ENCODE measurements around the gene MRPL50.
"Not testable (repeated sequence)": the region's sequence is repeated elsewhere in the genome, so short reads cannot be mapped to it uniquely, and the experiment has no call there.

MRPL50 gene

GRCh38 chr9:101399643-101399970, 1.2 kb upstream of the MRPL50 start:
- H3K36me3 Mint-ChIP-seq (ENCODE audit: low read depth) = peaks cover 85% of the 10 kb centered on the region
- peaks cover 40% of the 10 kb centered on the region for H3K9me3 Mint-ChIP-seq
- H3K4me3 Mint-ChIP-seq = peak overlapping the region; percentile 100
- H3K27ac Mint-ChIP-seq = peak overlapping the region; percentile 100
- no peaks in the 10 kb centered on the region for H3K27me3 Mint-ChIP-seq
- peaks cover 70% of the 10 kb centered on the region for H3K4me1 Mint-ChIP-seq (ENCODE audit: low read depth)

DNA sequence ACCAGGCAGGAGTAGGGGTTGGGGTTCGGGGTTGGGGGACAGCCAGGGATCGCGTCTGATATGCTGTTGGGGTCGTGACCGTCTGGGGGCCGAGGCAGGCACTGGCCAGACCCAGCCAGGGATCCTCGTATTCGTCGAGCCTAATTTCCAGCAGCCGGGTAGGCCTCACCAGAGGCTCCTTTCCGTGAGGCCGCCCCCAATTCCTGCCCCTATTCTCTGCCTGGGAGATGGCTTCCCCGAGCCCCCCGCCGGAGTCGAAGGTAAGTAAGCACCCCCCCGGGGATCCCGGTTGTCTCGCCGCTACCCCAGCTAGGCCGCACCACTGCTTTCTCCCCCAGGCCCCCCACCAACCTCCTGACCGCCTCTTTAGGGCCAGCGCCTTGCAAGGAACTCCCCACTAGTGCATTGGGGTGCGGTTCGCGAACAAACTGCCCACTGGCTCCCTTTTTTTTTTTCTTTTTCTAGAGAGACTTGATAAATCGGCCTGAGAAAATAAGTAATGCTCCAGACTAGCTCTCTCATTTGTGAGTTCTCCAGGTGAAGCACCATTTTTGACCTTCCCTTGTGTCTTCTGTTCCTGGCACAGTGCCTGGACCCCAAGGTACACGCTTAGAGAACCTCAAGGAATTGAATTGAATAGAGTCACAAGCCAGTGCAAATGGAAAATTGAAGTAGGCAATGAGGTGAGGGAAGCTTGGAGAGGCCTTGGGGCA, 668 bp upstream of the MRPL50 start:
- H3K9me3 Mint-ChIP-seq = peaks cover 41% of the 10 kb centered on the region
- H3K4me1 Mint-ChIP-seq (ENCODE audit: low read depth) = peaks cover 76% of the 10 kb centered on the region
- H3K27me3 Mint-ChIP-seq = no peaks in the 10 kb centered on the region
- peak overlapping the region; percentile 100 for H3K4me3 Mint-ChIP-seq
- H3K36me3 Mint-ChIP-seq (ENCODE audit: low read depth) = peaks cover 85% of the 10 kb centered on the region
- H3K27ac Mint-ChIP-seq = peak overlapping the region; percentile 100

GRCh38 chr9:101397746-101398067, 711 bp downstream of the MRPL50 start:
- H3K36me3 Mint-ChIP-seq (ENCODE audit: low read depth) = peaks cover 85% of the 10 kb centered on the region
- no peaks in the 10 kb centered on the region for H3K27me3 Mint-ChIP-seq
- peaks cover 82% of the 10 kb centered on the region for H3K4me1 Mint-ChIP-seq (ENCODE audit: low read depth)
- H3K4me3 Mint-ChIP-seq = peak overlapping the region; percentile 100
- peaks cover 34% of the 10 kb centered on the region for H3K9me3 Mint-ChIP-seq
- peak overlapping the region; percentile 100 for H3K27ac Mint-ChIP-seq

DNA sequence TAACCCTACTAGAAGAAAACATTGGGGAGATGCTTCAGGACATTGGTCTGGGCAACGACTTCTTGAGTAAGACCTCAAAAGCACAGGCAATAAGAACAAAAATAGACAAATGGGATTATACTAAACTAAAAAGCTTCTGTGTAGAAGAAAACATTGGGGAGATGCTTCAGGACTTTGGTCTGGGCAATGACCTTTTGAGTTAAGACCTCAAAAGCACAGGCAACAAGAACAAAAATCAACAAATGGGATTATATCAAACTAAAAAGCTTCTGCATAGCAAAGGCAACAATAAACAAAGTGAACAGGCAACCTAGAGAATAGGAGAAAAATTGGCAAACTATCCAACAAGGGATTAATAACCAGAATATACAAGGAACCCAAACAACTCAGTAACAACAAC, 3.7 kb downstream of the MRPL50 start:
- no peak overlapping the region for H3K27ac Mint-ChIP-seq
- H3K27me3 Mint-ChIP-seq = no peaks in the 10 kb centered on the region
- peaks cover 27% of the 10 kb centered on the region for H3K9me3 Mint-ChIP-seq
- H3K36me3 Mint-ChIP-seq (ENCODE audit: low read depth) = peaks cover 86% of the 10 kb centered on the region
- H3K4me1 Mint-ChIP-seq (ENCODE audit: low read depth) = peaks cover 66% of the 10 kb centered on the region
- peak overlapping the region; percentile 36 for H3K4me3 Mint-ChIP-seq

DNA sequence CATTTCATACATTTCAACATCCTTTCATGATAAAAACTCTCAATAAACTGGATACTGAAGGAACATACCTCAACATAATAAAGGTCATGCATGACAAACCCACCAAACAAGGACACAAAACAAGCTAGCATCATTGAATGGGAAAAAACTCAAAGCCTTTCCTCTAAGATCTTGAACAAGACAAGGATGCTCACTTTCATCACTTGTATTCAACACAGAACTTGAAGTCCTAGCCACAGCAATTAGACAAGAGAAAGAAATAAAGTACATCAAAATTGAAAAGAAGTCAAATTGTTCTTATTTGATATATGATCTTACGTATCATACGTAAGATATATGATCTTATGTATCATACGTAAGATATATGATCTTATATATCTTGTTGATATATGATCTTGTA, 5.3 kb downstream of the MRPL50 start:
- no peak overlapping the region for H3K4me3 Mint-ChIP-seq

GRCh38 chr9:101388507-101388993, 9.9 kb downstream of the MRPL50 start:
- peaks cover 21% of the 10 kb centered on the region for H3K4me1 Mint-ChIP-seq (ENCODE audit: low read depth)
- no peak overlapping the region for H3K27ac Mint-ChIP-seq
- no peak overlapping the region for H3K4me3 Mint-ChIP-seq
- H3K36me3 Mint-ChIP-seq (ENCODE audit: low read depth) = peaks cover 78% of the 10 kb centered on the region
- H3K9me3 Mint-ChIP-seq = peaks cover 28% of the 10 kb centered on the region
- H3K27me3 Mint-ChIP-seq = no peaks in the 10 kb centered on the region

More for the DNA sequence above, 5.3 kb downstream of the MRPL50 start:
- Mint-ChIP-seq H3K27ac (no peak overlapping the region), H3K4me1 (ENCODE audit: low read depth) (peaks cover 62% of the 10 kb centered on the region), H3K9me3 (peaks cover 27% of the 10 kb centered on the region), H3K36me3 (ENCODE audit: low read depth) (peaks cover 95% of the 10 kb centered on the region), H3K27me3 (no peaks in the 10 kb centered on the region)

DNA sequence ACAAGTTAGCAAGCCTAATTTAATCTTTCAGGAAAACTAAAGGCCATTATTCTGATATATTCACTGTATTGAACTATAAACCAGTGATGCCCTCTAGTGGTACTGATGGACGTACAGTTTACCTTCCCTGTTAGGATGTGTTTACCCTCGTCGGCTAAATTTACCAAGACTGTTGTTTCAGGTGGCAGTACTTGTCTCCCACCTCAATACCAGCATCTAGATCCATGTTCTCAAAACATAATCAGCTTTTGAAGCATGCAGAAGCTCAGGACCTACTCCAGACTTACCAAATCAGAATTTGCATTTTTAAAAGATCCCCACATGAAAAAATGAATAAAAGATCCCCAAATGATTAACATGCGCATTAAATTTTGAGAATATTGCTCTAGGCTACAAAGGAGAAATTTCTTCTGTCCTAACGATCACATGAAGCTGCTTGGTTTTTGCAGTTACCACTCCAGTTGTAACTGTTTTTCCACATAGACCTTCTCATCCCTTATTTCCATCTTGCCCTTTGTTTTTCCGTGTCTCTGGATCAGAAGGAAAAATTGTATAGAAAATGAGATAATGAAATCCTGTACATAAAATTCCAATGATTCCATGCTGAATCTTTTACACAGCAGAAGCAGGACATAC, 10.4 kb downstream of the MRPL50 start:
- Mint-ChIP-seq H3K4me3 (no peak overlapping the region), H3K4me1 (ENCODE audit: low read depth) (peaks cover 15% of the 10 kb centered on the region), H3K9me3 (peaks cover 25% of the 10 kb centered on the region), H3K36me3 (ENCODE audit: low read depth) (peaks cover 73% of the 10 kb centered on the region), H3K27ac (no peak overlapping the region), H3K27me3 (no peaks in the 10 kb centered on the region)

DNA sequence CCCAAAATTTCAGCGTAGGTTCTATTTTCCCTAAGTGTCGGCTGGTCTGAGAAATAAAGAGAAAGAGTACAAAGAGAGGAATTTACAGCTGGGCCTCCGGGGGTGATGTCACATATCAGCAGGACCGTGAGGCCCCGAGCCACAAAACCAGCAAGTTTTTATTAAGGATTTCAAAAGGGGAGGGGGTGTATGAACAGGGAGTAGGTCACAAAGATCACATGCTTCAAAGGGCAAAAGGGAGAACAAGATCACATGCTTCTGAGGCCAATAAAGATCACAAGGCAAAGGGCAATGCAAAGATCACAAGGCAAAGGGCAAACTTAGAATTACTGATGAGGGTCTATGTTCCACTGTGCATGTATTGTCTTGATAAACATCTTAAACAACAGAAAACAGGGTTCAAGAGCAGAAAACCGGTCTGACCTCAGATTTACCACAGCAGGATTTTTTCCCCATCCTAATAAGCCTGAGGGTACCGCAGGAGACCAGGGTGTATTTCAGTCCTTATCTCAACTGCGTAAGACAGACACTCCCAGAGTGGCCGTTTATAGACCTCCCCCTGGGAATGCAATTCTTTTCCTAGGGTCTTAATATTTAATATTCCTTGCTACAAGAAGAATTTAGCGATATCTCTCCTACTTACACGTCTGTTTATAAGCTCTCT, 13.4 kb downstream of the MRPL50 start, which contains the start of gene BAAT:
TSS of gene BAAT (minus strand) at position 134 of the 664 bp plus-strand sequence. CDS start 13,602 bp downstream, outside the sequence.
- H3K9me3 Mint-ChIP-seq = peaks cover 13% of the 10 kb centered on the region
- not testable (repeated sequence) for H3K4me3 Mint-ChIP-seq; H3K4me1 Mint-ChIP-seq (ENCODE audit: low read depth); H3K27ac Mint-ChIP-seq; H3K27me3 Mint-ChIP-seq
- H3K36me3 Mint-ChIP-seq (ENCODE audit: low read depth) = peaks cover 43% of the 10 kb centered on the region

GRCh38 chr9:101383361-101383760, 15.1 kb downstream of the MRPL50 start:
- no peak overlapping the region for H3K27ac Mint-ChIP-seq
- no peak overlapping the region for H3K4me3 Mint-ChIP-seq
- H3K27me3 Mint-ChIP-seq = peaks cover 5% of the 10 kb centered on the region
- no peaks in the 10 kb centered on the region for H3K4me1 Mint-ChIP-seq (ENCODE audit: low read depth)
- H3K36me3 Mint-ChIP-seq (ENCODE audit: low read depth) = peaks cover 32% of the 10 kb centered on the region
- H3K9me3 Mint-ChIP-seq = peaks cover 13% of the 10 kb centered on the region

GRCh38 chr9:101381833-101382342, 16.5 kb downstream of the MRPL50 start:
- Mint-ChIP-seq H3K4me1 (ENCODE audit: low read depth) (no peaks in the 10 kb centered on the region), H3K9me3 (peaks cover 13% of the 10 kb centered on the region)

DNA sequence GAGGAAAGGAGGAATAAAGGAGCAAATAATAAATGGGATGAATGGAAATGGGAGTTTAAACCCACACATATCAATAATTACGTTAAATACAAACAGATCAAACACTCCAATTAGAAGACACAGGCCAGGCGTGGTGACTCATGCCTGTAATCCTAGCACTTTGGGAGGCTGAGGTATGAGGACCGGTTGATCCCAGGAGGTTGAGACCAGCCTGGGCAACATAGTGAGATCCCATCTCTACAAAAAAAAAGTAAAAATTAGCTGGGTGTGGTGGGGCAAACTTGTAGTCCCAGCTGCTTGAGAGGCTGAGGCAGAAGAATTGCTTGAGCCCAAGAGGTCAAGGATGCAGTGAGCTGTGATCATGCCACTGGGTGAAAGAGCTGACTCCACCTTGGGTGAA, 17.3 kb downstream of the MRPL50 start:
- Mint-ChIP-seq H3K36me3 (ENCODE audit: low read depth) (peaks cover 16% of the 10 kb centered on the region), H3K4me1 (ENCODE audit: low read depth) (no peaks in the 10 kb centered on the region), H3K27me3 (peaks cover 15% of the 10 kb centered on the region), H3K9me3 (peaks cover 11% of the 10 kb centered on the region), H3K4me3 (no peak overlapping the region), H3K27ac (no peak overlapping the region)

More at GRCh38 chr9:101381833-101382342, 16.5 kb downstream of the MRPL50 start:
- Mint-ChIP-seq H3K27ac (no peak overlapping the region), H3K4me3 (no peak overlapping the region), H3K27me3 (peaks cover 11% of the 10 kb centered on the region), H3K36me3 (ENCODE audit: low read depth) (peaks cover 21% of the 10 kb centered on the region)

DNA sequence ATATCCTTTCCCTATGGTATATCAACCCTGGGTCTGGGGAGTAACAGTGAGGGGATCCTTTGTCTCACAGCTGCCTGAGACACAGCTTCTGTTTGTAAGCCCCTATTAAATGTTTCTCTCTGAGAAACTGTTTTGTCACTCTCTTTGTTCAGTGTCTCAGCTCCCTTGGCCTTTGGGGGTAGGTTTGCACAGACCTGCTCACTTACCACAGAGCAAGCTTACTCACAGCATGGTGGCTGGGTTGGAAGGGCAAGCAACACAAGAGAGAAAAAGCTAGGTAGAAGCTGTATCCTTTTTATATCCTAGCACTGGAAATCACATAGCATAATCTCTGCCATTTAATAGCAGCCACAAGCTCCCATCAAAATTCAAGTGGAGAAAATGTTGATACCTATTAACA, 18.1 kb downstream of the MRPL50 start:
- H3K27me3 Mint-ChIP-seq = peaks cover 20% of the 10 kb centered on the region
- peaks cover 6% of the 10 kb centered on the region for H3K9me3 Mint-ChIP-seq
- H3K27ac Mint-ChIP-seq = no peak overlapping the region
- H3K4me3 Mint-ChIP-seq = no peak overlapping the region
- peaks cover 7% of the 10 kb centered on the region for H3K36me3 Mint-ChIP-seq (ENCODE audit: low read depth)
- no peaks in the 10 kb centered on the region for H3K4me1 Mint-ChIP-seq (ENCODE audit: low read depth)

GRCh38 chr9:101376111-101376848, 22.1 kb downstream of the MRPL50 start:
- H3K9me3 Mint-ChIP-seq = no peaks in the 10 kb centered on the region
- no peak overlapping the region for H3K4me3 Mint-ChIP-seq
- no peak overlapping the region for H3K27ac Mint-ChIP-seq
- H3K27me3 Mint-ChIP-seq = peaks cover 36% of the 10 kb centered on the region
- H3K36me3 Mint-ChIP-seq (ENCODE audit: low read depth) = no peaks in the 10 kb centered on the region
- H3K4me1 Mint-ChIP-seq (ENCODE audit: low read depth) = no peaks in the 10 kb centered on the region

GRCh38 chr9:101375546-101375945, 22.9 kb downstream of the MRPL50 start:
- peaks cover 39% of the 10 kb centered on the region for H3K27me3 Mint-ChIP-seq
- H3K4me3 Mint-ChIP-seq = no peak overlapping the region
- no peaks in the 10 kb centered on the region for H3K9me3 Mint-ChIP-seq
- no peaks in the 10 kb centered on the region for H3K36me3 Mint-ChIP-seq (ENCODE audit: low read depth)
- no peaks in the 10 kb centered on the region for H3K4me1 Mint-ChIP-seq (ENCODE audit: low read depth)
- H3K27ac Mint-ChIP-seq = no peak overlapping the region

Measured in stimulated activated naive CD8-positive, alpha-beta T cell treated with anti-CD3 and anti-CD28 coated beads, Interleukin-15, Interleukin-2, amounts not matched to agents 100 ng/mL and 50 ng/mL, for 24 hours (primary cell).